Mesothelial cell of epicardium (in vitro differentiated cells): ENCODE data around the gene SNRNP200. TPM values are rescaled to one million over a fixed set of nuclear protein-coding genes. Genes with fewer than 3 reads are reported as not detected.

Experiments used
- DNase-seq, 2 experiments: peaks; one replicate each; pipeline ENCODE4 v3.0.0; 2021; ENCODE audit warnings: low spot score in 2 of 2; ENCODE audit not compliant: unreplicated experiment in 2 of 2
- H3K27ac Mint-ChIP-seq: 2 replicates; pipeline ENCODE4 v1.8.0; 2021; ENCODE audit warnings: mixed read lengths
- H3K27me3 Mint-ChIP-seq: 2 replicates; pipeline ENCODE4 v1.8.0; 2021; ENCODE audit warnings: low read depth, mixed read lengths
- H3K36me3 Mint-ChIP-seq: 2 replicates; pipeline ENCODE4 v1.8.0; 2021; ENCODE audit warnings: mixed read lengths
- H3K4me1 Mint-ChIP-seq: 2 replicates; pipeline ENCODE4 v1.8.0; 2021; ENCODE audit warnings: mixed read lengths
- H3K4me3 Mint-ChIP-seq: 2 replicates; pipeline ENCODE4 v1.8.0; 2021; ENCODE audit warnings: mild to moderate bottlenecking, moderate library complexity, mixed read lengths
- H3K9me3 Mint-ChIP-seq: 2 replicates; pipeline ENCODE4 v1.8.0; 2021; ENCODE audit warnings: mixed read lengths
- CTCF ChIP-seq: fragments of 200-600 bp; sonication (generic); IDR thresholded peaks from one replicate; pipeline ENCODE4 v1.5.0; 2021; ENCODE audit warnings: antibody characterized with exemption; ENCODE audit not compliant: unreplicated experiment
- total RNA-seq: library from RNA; stranded (reverse); gene quantifications from 3 replicates; pipeline ENCODE4 v1.2.1, GENCODE V29; 2021

The SNRNP200 gene
- total RNA-seq, 1 donor from 2014 or later: 200 TPM

GRCh38 chr2:96240341-96241038 lies 64.9 kb downstream of the SNRNP200 start:
- H3K4me3 Mint-ChIP-seq: no peak overlapping the region
- DNase-seq: no peak

GRCh38 chr2:96239745-96240264 lies 65.5 kb downstream of the SNRNP200 start:
- Mint-ChIP-seq H3K4me3 (no peak overlapping the region), H3K36me3 (peaks cover 3% of the 10 kb centered on the region), H3K4me1 (peaks cover 3% of the 10 kb centered on the region), H3K9me3 (no peaks in the 10 kb centered on the region), H3K27ac (no peak overlapping the region), H3K27me3 (no peaks in the 10 kb centered on the region)
- DNase-seq: no peak
- TF ChIP-seq CTCF: no peak

More at GRCh38 chr2:96240341-96241038, 64.9 kb downstream of the SNRNP200 start:
- no peaks in the 10 kb centered on the region for H3K27me3 Mint-ChIP-seq
- H3K27ac Mint-ChIP-seq: no peak overlapping the region
- TF ChIP-seq CTCF: no peak
- H3K36me3 Mint-ChIP-seq: peaks cover 3% of the 10 kb centered on the region
- H3K4me1 Mint-ChIP-seq: peaks cover 3% of the 10 kb centered on the region
- H3K9me3 Mint-ChIP-seq: no peaks in the 10 kb centered on the region

DNA sequence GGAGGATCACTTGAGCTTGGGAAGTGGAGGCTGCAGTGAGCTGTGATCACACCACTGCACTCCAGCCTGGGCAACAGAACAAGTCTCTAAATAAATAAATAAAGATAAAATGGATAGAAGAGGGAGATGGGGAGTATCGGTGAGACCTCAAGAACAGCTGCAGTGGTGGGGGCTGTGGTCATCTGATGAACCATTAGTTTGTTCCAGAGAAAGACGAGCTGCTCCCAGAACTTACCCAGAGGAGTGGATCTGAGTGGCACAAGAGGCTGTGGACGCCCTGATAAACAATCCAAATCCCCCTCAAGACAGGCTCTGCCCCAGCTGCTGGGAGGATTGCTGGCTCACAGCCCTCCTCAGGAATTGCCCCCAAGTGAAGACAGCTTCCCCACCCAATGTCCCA lies 66.3 kb downstream of the SNRNP200 start:
- no peak for TF ChIP-seq CTCF
- Mint-ChIP-seq H3K4me3 (no peak overlapping the region), H3K4me1 (peaks cover 3% of the 10 kb centered on the region), H3K27ac (no peak overlapping the region), H3K27me3 (no peaks in the 10 kb centered on the region), H3K9me3 (no peaks in the 10 kb centered on the region), H3K36me3 (peaks cover 3% of the 10 kb centered on the region)
- DNase-seq: no peak

DNA sequence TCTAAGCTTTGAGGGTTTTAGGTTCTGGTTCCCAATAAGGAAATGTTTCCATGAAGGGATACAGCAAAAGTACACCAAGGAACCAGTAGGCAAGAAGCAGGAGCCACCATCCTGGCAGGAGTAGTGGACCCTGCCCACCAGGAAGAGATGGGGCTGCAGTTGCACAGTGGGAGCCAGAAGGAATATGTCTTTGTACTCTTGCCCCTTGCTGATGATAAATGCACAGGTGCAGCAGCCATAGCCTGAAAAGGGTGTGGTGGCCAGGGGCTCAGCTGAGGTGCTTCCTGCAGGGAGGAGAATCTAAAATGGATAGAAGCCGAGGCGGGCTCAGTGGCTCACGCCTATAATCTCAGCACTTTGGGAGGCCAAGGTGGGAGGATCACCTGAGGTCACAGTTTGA lies 67.1 kb downstream of the SNRNP200 start:
- Mint-ChIP-seq H3K4me3 (no peak overlapping the region), H3K4me1 (peaks cover 3% of the 10 kb centered on the region), H3K9me3 (no peaks in the 10 kb centered on the region), H3K36me3 (peaks cover 3% of the 10 kb centered on the region), H3K27me3 (no peaks in the 10 kb centered on the region), H3K27ac (no peak overlapping the region)
- no peak for DNase-seq
- TF ChIP-seq CTCF: no peak

GRCh38 chr2:96236882-96237281 lies 68.5 kb downstream of the SNRNP200 start:
- H3K36me3 Mint-ChIP-seq: no peaks in the 10 kb centered on the region
- no peaks in the 10 kb centered on the region for H3K9me3 Mint-ChIP-seq
- H3K27me3 Mint-ChIP-seq: no peaks in the 10 kb centered on the region
- no peak for TF ChIP-seq CTCF
- DNase-seq: no peak
- no peak overlapping the region for H3K4me3 Mint-ChIP-seq
- no peak overlapping the region for H3K27ac Mint-ChIP-seq
- H3K4me1 Mint-ChIP-seq: peaks cover 3% of the 10 kb centered on the region
